HG02678 (cell line): ENCODE measurements around the gene ALKBH4.

Experiments
- ATAC-seq: cut with Tn5 transposase; IDR thresholded peaks from one replicate; pipeline ENCODE4 v1.9.1; 2021; ENCODE audit warnings: mild to moderate bottlenecking, moderate library complexity; ENCODE audit not compliant: unreplicated experiment

ALKBH4 gene

GRCh38 chr7:102429141-102429899, 35.3 kb downstream of the ALKBH4 start:
- ATAC-seq = no peak

- ATAC-seq = no peak
These were observed 37.7 kb downstream of the ALKBH4 start for GRCh38 chr7:102427019-102427405.

GRCh38 chr7:102426268-102427018, 38.2 kb downstream of the ALKBH4 start:
- peak; percentile 58 for ATAC-seq

GRCh38 chr7:102425639-102426267, 38.9 kb downstream of the ALKBH4 start:
- peak; percentile 65 for ATAC-seq

- ATAC-seq = peak; percentile 27
These were observed 39.9 kb downstream of the ALKBH4 start for GRCh38 chr7:102424787-102425218.

- no peak for ATAC-seq
These were observed 40.5 kb downstream of the ALKBH4 start for GRCh38 chr7:102424129-102424551.

- ATAC-seq = no peak
These were observed 42.9 kb downstream of the ALKBH4 start for GRCh38 chr7:102421706-102422240.

- ATAC-seq = no peak
These were observed 46.1 kb downstream of the ALKBH4 start for GRCh38 chr7:102418592-102418991.

- no peak for ATAC-seq
These were observed 47.6 kb downstream of the ALKBH4 start for GRCh38 chr7:102417105-102417504.

- no peak for ATAC-seq
These were observed 48.3 kb downstream of the ALKBH4 start for GRCh38 chr7:102416406-102416805.

- ATAC-seq = peak; percentile 49
These were observed 48.9 kb downstream of the ALKBH4 start for GRCh38 chr7:102415685-102416225.

GRCh38 chr7:102413611-102414010, 51.1 kb downstream of the ALKBH4 start:
- no peak for ATAC-seq

- no peak for ATAC-seq
These were observed 51.6 kb downstream of the ALKBH4 start for GRCh38 chr7:102413091-102413490.

GRCh38 chr7:102412548-102412947, 52.1 kb downstream of the ALKBH4 start:
- ATAC-seq = no peak

GRCh38 chr7:102410918-102411317, 53.7 kb downstream of the ALKBH4 start:
- no peak for ATAC-seq

- no peak for ATAC-seq
These were observed 54.5 kb downstream of the ALKBH4 start for GRCh38 chr7:102410123-102410522.

GRCh38 chr7:102409340-102409739, 55.3 kb downstream of the ALKBH4 start:
- no peak for ATAC-seq

- peak; percentile 58 for ATAC-seq
These were observed 56.1 kb downstream of the ALKBH4 start for GRCh38 chr7:102408530-102408929.

- ATAC-seq = no peak
These were observed 56.8 kb downstream of the ALKBH4 start for GRCh38 chr7:102407910-102408309.
